SKM-1 treated with dmso at 0.1 percent for 144 hours (cell line): ENCODE measurements around the gene TFCP2L1.
"Not testable (repeated sequence)": the region's sequence is repeated elsewhere in the genome, so short reads cannot be mapped to it uniquely, and the experiment has no call there.

Experiments used
- DNase-seq: peaks from one replicate; lab custom pipeline; 2025; ENCODE audit not compliant: unreplicated experiment; lab: John Stamatoyannopoulos, UW

The TFCP2L1 gene

DNA sequence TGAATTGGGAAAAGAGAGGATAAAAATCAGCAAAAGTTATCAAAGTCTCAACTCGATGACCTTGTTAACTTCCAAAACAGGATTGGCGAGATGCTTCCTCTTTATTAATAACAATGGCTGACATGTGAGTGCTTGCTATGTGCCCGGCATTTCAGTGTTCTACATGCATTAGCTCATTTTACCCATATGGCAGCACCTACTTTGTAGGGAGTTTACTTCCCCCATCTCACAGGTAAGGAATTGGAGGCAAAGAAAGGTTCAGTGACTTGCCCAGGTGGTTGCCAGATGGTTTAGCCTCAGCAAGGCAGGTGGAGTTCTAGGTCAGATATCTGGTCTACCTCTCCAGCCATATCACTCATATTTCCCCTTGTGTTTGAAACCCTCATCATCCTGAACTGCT, 12.4 kb downstream of the TFCP2L1 start:
- no peak for DNase-seq

DNA sequence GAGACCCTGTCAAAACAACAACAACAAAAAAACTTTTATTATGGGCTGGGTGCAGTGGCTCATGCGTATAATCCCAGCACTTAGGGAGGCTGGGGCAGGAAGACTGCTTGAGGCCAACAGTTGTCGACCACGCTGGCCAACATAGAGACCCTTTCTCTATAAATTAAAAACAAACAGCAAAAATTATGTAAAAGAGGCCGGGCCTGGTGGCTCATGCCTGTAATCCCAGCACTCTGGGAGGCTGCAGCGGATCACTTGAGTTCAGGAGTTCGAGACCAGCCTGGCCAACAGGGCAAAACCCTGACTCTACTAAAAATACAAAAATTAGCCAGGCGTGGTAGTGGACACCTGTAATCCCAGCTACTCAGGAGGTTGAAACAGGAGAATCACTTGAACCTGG, 15.6 kb downstream of the TFCP2L1 start:
- DNase-seq, result not testable (repeated sequence)

DNA sequence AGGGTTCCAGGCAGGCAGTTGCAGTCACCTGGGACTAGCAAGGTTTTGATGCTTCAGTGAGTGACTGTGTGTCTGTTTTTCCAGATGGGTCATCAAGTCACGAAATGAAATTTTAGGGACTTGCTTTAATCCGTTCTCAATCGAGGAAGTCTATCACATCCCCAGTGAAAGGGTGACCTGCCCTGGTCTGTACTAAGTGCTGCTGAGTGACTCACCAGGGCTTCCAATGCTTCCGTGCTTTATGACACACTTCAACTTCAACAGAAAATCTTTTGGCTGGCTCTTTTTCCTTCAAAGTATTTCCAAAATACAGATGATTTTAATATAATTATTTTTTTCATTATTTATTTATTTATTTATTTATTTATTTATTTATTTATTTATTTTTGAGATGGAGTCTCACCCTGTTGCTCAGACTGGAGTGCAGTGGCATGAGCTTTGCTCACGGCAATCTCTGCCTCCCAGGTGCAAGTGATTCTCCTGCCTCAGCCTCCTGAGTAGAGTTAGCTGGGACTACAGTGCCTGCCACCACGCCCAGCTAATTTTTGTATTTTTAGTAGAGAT, 18.4 kb downstream of the TFCP2L1 start:
- DNase-seq, result no peak

DNA sequence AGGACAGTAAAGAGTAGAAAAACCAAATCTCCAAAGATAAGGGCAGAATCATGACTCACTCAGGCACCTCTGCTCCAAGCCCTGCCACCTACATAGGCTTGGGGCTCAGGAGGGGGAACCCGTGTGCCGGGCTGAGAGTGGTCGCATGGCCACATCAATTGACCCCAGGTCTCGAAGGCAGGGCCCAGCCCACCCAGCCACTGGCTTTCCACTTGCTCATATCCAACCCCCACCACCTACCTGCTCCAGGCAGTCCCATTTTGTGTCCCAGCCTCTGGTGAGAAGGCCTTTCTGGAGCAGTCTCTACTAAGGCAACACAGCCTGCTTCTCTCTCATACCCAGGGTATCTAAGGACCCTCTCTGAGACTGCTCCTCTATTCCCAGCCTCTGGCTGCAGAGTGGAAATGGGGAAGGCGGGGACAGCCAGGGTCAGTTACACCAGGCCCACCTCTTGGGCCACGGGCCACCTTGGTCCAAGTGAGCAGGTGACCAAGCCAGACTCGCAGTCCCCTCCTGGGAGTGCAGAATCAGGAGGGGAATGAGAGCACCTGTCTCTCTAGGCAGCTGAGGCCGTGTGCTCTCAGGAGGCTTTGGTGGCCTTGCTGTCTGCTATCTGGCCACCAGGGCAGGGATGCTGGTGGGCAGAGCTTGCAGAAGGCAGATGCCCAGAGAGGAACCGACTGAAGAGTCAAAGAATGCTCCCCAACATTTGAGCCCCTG, 20.8 kb downstream of the TFCP2L1 start:
- no peak for DNase-seq

DNA sequence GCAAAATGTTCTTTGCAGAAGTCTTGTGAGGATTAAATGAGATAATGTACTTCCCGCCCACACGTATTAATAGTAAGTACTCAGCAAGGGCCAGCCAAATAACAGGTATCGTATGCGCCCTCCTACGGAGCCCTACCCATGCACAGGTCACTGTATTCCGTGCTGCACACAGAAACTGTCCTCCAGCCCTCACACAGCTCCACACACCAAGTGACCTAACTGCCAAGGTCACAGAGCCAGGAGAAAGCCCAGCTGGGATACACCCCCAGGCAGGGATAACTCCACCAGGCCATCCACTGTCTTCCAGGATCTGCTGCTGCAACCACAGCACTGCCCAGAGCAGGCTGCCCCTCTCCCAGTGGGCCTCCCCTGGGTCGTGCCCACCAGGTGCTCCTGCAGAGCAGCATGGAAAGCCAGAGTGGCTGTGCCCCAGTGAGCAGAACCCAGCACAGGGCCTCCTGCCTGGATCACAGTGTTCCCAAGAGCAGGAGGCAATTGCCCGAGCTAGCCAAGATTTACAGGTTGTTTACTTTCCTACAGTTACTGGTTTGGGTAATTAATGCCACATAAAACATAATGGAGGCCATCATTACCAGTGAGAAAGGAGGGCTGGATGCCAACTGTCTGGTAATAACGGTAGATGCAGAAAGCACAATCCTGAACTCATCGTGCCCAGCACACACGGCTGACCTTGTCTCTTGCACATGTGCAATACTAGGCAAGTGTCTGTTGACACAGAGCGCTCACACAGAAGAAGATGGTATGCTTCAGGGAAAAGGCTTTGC, 24.4 kb downstream of the TFCP2L1 start:
- DNase-seq, result no peak

DNA sequence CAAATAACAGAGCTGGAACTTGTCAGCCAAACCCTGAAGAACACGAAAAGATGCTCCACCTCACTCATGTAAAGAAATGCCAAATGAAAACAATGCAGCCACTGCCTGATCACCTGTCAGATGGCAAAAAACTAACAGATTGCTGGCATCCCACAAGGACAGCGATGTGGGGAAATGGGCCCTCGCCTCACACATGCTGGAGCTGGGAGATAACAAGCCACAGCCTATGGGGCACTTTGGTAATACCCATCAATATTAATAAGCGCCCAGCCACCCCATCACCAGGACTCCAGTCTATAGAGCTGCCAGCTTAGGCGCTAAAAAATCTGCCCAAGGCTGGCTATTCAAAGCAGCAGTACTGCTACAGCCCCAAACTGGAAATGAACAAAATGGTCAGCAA, 27.0 kb downstream of the TFCP2L1 start:
- DNase-seq, result no peak

DNA sequence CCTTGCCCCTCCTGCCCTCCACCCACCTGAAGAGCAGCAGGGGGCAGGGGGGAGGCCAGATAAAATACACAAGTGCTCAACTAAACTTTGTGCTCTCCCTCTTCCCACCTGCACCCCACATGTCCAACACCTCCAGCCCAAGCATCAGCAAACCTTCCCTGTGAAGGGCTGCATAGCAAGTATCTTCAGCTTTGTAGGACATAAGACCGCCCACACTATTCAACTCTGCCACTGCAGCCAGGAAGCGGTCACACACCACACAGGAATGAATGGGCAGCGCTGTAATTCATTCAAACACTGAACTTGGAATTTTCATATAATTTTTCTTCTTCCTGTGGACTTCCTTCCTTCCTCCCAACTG, 27.5 kb downstream of the TFCP2L1 start:
- DNase-seq, result no peak

DNA sequence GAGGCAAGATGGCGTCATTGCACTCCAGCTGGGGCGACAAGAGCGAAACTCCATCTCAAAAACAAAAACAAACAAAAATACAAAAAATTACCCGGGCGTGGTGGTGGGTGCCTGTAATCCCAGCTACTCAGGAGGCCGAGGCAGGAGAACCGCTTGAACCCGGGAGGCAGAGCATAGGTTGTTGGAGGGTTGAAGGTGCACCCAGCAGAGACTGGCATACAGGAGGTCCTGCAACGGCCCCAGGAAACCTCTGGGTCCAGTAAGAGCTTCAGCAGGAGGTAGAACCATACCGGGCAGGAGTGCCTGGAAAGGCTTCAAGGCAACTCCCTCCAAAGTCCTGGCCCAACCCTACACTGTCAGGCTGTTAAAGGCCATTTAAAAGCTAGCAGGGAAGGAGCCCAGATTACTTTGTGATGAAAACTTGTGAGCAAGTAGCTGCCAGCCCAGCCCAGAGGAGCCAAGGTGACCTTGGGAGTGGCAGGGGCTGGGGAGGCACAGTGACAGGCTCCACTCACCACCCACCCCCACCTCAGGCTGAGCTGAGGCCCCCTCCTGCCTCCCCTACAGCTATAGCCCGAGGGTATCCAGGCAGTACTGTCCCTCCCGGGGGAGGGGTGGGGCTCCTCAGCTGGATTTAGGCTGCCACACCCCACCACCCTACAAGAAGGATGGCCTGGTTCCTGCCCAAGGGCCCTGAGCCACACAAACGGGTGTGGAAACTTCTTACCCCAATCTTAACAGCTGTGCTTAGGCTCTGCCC, 28.1 kb downstream of the TFCP2L1 start:
- no peak for DNase-seq

DNA sequence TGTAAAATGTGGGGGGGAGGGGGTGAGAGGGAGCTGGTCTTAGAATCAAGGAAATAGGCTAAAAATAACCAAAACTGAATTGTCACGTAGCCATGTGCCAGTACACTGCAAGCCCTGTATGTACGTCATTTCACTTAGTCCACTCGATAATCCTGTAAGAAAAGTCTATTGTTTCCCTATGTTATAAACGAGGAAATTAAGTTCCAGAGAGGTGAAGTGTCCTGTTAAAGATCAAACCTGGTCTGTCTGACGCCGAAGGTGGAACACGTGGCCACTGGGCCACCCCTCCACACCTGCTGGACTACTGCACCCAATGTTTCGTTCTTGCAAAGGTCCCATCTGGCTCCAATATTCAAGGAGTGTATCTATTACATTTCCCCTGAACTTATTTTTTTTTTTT, 29.6 kb downstream of the TFCP2L1 start:
- DNase-seq, result no peak

DNA sequence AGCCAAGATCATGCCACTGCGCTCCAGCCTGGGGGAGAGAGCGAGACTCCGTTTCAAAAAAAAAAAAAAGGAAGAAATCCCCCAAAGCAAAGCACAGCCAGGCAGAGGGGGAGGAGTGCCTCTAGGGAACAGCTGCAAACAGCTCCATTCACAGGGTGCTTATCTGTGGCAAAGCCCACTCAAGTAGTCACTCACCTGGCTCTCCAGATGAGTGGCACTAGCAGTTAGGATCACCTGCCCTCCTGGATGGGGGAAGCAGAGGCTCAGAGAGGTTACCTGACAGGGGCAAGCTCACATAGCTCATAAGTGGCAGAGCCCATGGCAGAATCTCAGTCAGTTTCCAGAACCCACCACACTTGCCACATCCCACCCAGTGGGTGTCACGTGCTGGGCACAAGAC, 30.3 kb downstream of the TFCP2L1 start:
- no peak for DNase-seq

DNA sequence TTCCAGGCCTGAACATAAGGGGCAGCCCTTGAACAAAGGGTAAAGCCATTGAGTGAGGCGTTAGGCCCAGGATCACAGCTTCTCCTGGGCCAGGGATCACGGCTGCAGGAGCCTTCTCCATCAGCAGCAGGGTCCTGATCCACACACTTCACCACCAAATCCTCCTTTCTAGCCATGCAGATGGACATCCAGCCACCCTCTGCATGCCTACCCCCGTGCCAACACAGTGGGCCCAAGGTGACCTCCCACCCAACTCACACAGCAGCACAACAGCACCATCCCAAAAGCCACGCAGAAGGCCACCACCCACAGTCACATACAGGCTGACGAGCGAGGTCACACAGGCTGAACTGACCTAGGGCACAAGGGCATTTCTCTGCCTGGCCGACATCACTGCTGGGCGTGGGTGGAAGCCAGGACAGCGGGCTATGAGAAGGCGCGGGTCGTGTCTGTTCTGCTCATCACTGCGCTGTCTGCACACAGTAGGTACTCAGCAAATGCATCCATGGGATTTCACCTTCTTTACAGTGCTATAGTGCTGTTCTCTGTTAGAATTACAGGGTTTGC, 31.2 kb downstream of the TFCP2L1 start:
- DNase-seq, result no peak

DNA sequence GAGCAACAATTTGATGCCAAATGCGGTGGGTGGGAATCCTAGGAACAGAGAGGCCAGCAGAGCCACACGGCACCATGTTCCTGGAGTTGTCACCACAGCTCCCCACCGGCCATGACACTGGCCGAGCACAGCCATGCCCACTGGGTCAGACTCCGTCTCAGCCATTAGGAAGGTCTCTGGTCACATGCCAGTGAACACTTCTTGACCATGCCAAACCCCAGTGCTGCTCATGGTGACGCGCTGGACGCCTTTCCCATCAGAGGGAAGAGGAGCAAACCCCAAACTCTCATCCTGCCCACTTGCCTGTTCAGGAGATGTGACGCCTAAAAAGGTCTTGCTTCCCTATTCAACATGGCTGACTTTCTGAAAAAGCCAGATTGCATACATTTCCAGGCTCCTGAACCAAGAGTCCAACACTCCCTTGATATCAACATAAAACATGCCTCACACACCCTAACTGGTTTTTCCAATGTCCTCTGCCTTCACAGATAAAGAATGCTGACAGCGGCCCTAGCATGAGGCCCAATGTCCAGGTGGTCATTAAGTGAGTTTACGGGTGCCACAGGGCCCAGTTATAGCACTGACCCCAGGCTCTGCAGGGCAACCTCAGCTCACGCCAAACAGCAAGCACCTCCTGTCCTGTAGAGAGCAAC, 31.9 kb downstream of the TFCP2L1 start:
- DNase-seq, result no peak

DNA sequence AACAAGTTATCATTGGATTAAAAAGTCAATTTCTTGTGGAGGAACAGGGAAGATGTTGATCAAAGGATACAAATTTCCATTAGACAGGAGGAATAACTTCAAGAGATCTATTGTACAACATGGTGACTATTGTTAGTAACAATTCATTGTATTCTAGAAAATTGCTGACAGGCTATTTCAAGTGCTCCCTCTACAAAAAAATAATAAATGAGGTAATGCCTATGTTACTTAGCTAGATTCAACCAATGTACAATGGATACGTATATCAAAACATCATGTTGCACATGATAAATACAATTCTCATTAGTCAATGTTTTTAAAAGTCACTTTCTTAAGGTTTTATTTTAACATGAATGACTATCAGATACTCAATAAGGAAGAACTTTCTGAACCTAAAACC, 33.5 kb downstream of the TFCP2L1 start:
- no peak for DNase-seq

DNA sequence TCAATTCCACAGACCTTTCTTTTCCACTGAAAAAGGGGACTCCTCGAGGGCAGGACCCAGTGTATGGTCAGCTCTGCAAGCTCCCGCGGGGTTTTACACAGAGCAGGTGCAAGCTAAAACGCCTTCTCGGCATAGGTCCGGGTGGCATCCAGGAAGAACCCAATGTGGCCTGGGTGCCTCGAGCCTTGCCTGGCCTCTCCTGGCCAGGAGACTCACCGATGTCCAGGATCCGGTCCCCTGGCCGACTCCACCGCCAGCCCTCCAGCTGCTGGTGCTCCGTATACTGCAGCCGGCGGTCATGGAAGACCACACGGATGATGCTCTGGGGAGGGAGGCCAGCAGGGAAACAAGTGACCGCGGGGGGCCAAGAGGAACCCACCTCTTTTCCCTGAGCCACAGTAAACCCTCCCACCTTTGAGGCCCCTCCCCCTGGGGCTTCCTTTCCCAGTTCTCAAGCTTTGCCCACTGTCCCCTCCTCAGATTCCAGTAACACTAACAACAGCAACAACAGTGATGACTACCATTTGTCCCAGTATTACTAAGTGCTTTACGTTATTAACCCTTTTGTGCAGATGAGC, 36.1 kb downstream of the TFCP2L1 start:
- DNase-seq, result no peak

DNA sequence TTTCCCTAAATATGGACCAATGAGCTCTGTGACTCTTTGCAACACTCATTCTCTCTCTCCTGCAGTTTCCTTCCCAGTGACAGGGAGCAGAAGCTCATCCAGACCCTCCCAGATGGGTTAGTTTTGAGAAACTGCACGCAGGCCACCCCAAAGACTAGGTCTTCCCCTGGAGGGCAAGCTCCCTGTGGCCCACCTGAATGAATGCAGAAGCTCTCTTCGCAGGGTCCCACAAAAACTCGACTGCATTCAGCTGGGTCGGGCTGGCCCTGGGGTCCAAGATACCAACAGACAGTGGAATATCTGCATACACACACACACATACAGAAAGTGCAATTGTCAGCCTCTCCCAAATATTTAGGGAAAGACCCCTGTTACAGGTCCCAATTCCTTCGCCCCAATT, 37.0 kb downstream of the TFCP2L1 start:
- no peak for DNase-seq

DNA sequence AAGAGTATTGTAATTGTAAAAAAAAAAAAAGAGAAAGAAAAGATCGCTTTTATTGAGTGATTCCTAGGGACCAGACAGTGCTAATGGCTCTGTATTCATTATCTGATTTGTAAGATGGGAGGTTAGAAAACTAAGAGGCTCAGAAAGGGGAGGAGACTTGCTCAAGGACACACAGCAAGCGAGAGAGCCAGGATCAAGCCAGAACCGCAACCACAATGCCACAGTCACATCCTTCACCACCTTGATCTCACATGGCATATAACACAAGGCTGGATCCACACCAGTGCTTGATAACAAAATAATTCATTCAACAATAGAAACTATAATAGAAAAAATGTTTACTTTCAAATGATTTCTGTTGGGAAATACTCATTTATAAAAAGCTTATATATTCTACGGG, 37.5 kb downstream of the TFCP2L1 start:
- no peak for DNase-seq

DNA sequence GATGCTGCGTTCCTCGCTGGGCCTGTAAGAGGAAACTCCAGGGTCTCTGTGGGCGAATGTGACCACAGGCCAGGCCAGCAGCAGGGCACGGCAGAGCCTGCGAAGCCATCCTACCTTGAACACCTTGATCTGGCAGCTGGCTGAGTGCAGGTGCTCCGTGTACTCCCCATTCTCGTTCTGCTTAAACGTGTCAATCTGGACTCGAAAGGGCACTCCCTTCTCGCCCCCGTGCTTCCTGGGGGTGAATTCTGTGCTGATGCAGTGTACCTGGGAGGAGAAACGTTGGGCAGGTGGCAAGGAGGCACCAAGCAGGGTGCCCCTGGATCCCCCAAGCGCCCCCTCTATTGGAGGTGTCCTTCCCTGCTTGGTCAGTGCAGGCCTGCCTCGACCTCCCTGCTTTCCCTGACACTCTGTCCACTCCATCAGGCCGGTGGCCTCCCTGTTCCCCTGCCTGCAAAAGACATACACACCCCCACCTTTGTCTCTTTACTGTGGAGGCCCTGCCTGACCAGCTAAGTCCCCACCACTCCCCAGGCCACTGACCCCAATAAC, 38.2 kb downstream of the TFCP2L1 start:
- DNase-seq, result no peak

DNA sequence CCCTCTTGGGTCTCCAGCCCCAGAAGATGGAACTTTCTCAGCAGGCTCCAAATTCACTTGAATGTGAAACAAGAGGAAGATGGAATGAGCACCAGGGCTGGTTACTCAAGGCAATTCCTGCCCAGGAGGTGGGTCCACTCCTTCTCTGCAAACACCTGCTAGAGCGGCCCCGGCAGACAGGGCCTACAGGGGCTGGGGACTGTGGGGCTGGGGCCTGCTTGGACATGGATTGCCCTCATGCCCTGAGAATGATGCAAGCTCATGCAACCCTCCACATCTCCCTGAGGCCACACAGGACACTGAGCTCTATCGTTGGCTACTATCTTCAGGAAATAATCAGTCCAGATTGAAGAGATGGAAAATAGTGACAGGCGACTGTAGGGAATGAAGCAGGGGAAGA, 39.1 kb downstream of the TFCP2L1 start:
- DNase-seq, result no peak

DNA sequence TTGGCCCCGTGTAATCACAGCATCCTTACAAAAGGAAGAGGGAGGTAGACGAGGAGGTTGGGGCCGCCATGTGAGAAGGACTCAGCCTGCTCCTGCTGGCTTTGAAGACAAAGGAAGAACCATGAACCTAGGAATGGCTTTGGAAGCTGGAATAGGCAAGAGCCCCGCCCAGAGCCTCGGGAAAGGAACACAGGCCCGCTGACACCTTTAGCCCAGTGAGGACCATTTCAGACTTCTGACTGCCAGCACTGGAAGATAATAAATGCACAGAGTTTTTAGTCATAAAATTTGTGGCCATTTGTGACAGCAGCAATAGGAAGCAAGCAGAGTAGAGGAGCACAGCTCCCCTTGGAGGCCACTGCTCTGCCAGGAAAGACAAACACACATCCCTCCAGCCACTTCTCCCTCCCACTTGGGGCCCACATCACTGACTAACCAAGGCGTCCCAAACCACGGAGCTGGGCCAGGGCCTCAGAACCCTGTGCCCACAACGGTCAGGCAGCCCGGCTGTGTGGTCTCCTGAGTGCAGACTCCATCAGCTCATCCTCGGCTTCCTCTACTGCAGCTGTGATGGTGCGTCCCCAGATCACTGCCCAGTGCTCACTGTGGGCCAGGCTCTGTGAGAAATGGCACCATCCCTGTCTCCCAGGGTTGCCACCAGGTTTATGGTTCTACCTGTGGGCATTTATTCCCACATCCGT, 39.7 kb downstream of the TFCP2L1 start:
- DNase-seq, result no peak

DNA sequence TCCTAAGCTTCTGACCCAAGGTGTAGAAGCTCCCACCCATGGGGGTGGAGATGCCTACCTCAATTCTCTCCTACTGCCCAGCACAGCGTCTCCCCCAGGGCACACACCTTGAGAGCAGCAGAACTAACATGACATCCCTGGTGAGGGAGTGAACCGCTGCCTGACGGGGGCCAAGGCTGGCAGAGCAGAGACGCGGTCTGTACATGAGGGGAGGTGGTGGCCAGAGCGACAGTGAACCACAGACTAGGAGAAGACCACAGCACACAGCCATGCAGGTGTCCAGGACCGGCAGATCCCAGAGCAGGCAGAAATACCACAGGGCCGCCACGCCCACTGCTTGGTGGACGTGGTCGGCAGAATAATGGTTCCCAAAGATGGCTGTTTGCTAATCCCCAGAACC, 40.4 kb downstream of the TFCP2L1 start:
- no peak for DNase-seq
